WI38 (cell line): ENCODE measurements around the gene DUSP6.
"Not testable (repeated sequence)": the region's sequence is repeated elsewhere in the genome, so short reads cannot be mapped to it uniquely, and the experiment has no call there.

Experiments used
- H3K4me3 ChIP-seq: 2 replicates; pipeline ENCODE4 v1.5.1; 2011; ENCODE audit warnings: low read depth, mild to moderate bottlenecking, control low read depth, low read length
- CTCF ChIP-seq: IDR thresholded peaks from 2 replicates; pipeline ENCODE4 v1.5.1; 2012; ENCODE audit warnings: low read depth, mild to moderate bottlenecking, control low read depth, low read length

The DUSP6 gene

GRCh38 chr12:89343127-89343526 is 9.2 kb downstream of the DUSP6 start:
- no peak overlapping the region for H3K4me3 ChIP-seq
- TF ChIP-seq CTCF: no peak

- no peak for TF ChIP-seq CTCF
- H3K4me3 ChIP-seq: no peak overlapping the region
These were observed 11.4 kb downstream of the DUSP6 start for GRCh38 chr12:89340861-89341260.

GRCh38 chr12:89339526-89339925 is 12.8 kb downstream of the DUSP6 start:
- H3K4me3 ChIP-seq: no peak overlapping the region
- no peak for TF ChIP-seq CTCF

- not testable (repeated sequence) for H3K4me3 ChIP-seq
These were observed 15.2 kb downstream of the DUSP6 start for GRCh38 chr12:89337136-89337535.

- no peak overlapping the region for H3K4me3 ChIP-seq
- TF ChIP-seq CTCF: no peak
These were observed 16.7 kb downstream of the DUSP6 start for GRCh38 chr12:89335452-89336244.

GRCh38 chr12:89334548-89335169 is 17.6 kb downstream of the DUSP6 start:
- no peak for TF ChIP-seq CTCF
- no peak overlapping the region for H3K4me3 ChIP-seq

- H3K4me3 ChIP-seq: no peak overlapping the region
- no peak for TF ChIP-seq CTCF
These were observed 18.6 kb downstream of the DUSP6 start for GRCh38 chr12:89333564-89334252.
